Adipocyte (in vitro differentiated cells): ENCODE data around the gene PRCD.

Experiments used
- DNase-seq: peaks from one replicate; pipeline ENCODE4 v3.0.0-alpha.2; 2015; ENCODE audit warnings: low read depth
- H3K27me3 ChIP-seq: replicated peaks from 2 replicates; pipeline ENCODE4 v1.7.0; 2013; ENCODE audit warnings: mild to moderate bottlenecking, low read length, moderate library complexity; ENCODE audit not compliant: control insufficient read depth, insufficient read depth
- H3K36me3 ChIP-seq: 2 replicates; pipeline ENCODE4 v1.7.0; 2013; ENCODE audit warnings: low read length, mild to moderate bottlenecking, moderate library complexity; ENCODE audit not compliant: control insufficient read depth, insufficient read depth, severe bottlenecking
- H3K4me1 ChIP-seq: 2 replicates; pipeline ENCODE4 v1.7.0; 2013; ENCODE audit warnings: mild to moderate bottlenecking, low read length, moderate library complexity; ENCODE audit not compliant: control insufficient read depth, insufficient read depth
- H3K4me3 ChIP-seq: 2 replicates; pipeline ENCODE4 v1.7.0; 2013; ENCODE audit warnings: mild to moderate bottlenecking, low read length, moderate library complexity
- H3K9ac ChIP-seq: 2 replicates; pipeline ENCODE4 v1.7.0; 2013; ENCODE audit warnings: mild to moderate bottlenecking, low read length, moderate library complexity
- H3K9me3 ChIP-seq: 2 replicates; pipeline ENCODE4 v1.7.0; 2013; ENCODE audit warnings: mild to moderate bottlenecking, low read length, moderate library complexity; ENCODE audit not compliant: control insufficient read depth

The PRCD gene

GRCh38 chr17:76572201-76572910, 32.5 kb downstream of the PRCD start:
- H3K9ac ChIP-seq: no peak overlapping the region
- H3K4me3 ChIP-seq: no peak overlapping the region
- DNase-seq: no peak
- H3K27me3 ChIP-seq: no peaks in the 10 kb centered on the region
- H3K36me3 ChIP-seq: no peaks in the 10 kb centered on the region
- H3K9me3 ChIP-seq: no peaks in the 10 kb centered on the region
- H3K4me1 ChIP-seq: peaks cover 13% of the 10 kb centered on the region

GRCh38 chr17:76573096-76573495, 33.3 kb downstream of the PRCD start:
- no peak for DNase-seq
- H3K27me3 ChIP-seq: no peaks in the 10 kb centered on the region
- H3K4me3 ChIP-seq: no peak overlapping the region

DNA sequence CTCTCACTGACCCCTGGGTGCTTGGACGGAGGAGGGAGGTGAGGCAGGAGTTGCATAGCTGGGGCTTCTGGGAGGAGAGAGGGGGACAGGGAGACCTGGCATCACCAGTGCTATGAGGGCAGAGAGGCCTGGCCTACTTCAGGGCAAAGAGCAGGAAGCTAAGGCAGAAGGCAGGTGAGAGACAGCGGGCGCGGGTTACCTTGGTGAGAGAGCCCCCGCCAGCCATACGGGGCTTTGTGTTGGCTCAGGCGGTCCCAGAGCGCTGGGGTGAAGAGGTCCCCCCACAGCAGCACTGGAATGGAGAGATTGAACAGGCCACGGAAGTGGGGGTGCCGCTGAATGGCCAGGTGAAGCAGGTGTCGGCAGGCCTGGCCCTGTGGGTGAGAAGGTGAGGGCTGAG, 34.3 kb downstream of the PRCD start:
- Histone ChIP-seq H3K9me3 (no peaks in the 10 kb centered on the region), H3K9ac (no peak overlapping the region), H3K27me3 (no peaks in the 10 kb centered on the region), H3K4me3 (no peak overlapping the region), H3K4me1 (peaks cover 8% of the 10 kb centered on the region), H3K36me3 (no peaks in the 10 kb centered on the region)
- DNase-seq: no peak

More at GRCh38 chr17:76573096-76573495, 33.3 kb downstream of the PRCD start:
- Histone ChIP-seq H3K36me3 (no peaks in the 10 kb centered on the region), H3K9me3 (no peaks in the 10 kb centered on the region), H3K9ac (no peak overlapping the region), H3K4me1 (peaks cover 8% of the 10 kb centered on the region)

DNA sequence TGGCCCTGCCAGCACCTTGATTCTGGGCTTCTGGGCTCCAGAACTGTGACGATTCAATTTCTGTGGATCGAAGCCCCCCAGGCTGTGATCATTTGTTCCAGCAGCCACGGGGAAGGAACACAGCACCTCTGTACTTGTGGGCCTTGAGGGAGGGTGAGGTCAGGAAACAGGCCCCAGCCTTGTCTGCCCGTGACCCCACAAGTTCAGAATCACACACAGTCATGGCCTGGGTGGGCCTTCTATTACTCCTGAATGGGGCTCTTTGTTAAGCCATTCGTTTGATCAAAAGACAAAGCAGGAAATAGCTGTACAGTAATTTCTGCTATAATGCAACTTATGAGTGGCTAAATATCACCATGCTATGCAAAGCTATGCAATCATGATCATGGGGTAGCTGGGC, 35.7 kb downstream of the PRCD start:
- Histone ChIP-seq H3K9me3 (no peaks in the 10 kb centered on the region), H3K4me3 (no peak overlapping the region), H3K36me3 (no peaks in the 10 kb centered on the region), H3K4me1 (no peaks in the 10 kb centered on the region), H3K9ac (no peak overlapping the region), H3K27me3 (no peaks in the 10 kb centered on the region)
- DNase-seq: no peak

DNA sequence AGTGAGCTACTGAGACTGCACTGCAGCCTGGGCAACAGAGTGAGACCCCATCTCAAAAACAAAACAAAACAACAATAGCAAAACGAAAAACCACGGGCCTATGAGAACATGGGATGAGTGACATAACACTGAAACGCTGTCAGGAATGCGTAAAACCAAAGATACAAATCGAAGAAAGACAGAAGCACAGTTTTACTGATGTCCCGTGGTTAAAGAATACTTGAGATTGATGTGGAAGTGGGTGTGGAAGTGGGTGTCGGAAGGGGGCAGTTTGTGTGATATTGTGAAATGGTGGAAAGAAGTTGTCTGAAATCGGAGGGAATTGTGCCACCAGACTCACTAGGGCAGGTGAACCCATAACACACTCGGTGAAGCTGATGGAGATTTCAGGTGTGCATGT, 36.3 kb downstream of the PRCD start:
- Histone ChIP-seq H3K9me3 (no peaks in the 10 kb centered on the region), H3K27me3 (peaks cover 6% of the 10 kb centered on the region), H3K36me3 (no peaks in the 10 kb centered on the region), H3K9ac (no peak overlapping the region), H3K4me1 (no peaks in the 10 kb centered on the region), H3K4me3 (no peak overlapping the region)
- no peak for DNase-seq

- no peak overlapping the region for H3K9ac ChIP-seq
Observed at GRCh38 chr17:76577876-76578275, 38.0 kb downstream of the PRCD start.

GRCh38 chr17:76578376-76578775, 38.5 kb downstream of the PRCD start:
- Histone ChIP-seq H3K4me1 (no peaks in the 10 kb centered on the region), H3K36me3 (no peaks in the 10 kb centered on the region), H3K4me3 (no peak overlapping the region), H3K27me3 (peaks cover 6% of the 10 kb centered on the region), H3K9me3 (no peaks in the 10 kb centered on the region), H3K9ac (no peak overlapping the region)
- peak; percentile 63 for DNase-seq

More at GRCh38 chr17:76577876-76578275, 38.0 kb downstream of the PRCD start:
- H3K27me3 ChIP-seq: peaks cover 6% of the 10 kb centered on the region
- DNase-seq: no peak
- H3K36me3 ChIP-seq: no peaks in the 10 kb centered on the region
- H3K9me3 ChIP-seq: no peaks in the 10 kb centered on the region
- H3K4me3 ChIP-seq: no peak overlapping the region
- H3K4me1 ChIP-seq: no peaks in the 10 kb centered on the region

DNA sequence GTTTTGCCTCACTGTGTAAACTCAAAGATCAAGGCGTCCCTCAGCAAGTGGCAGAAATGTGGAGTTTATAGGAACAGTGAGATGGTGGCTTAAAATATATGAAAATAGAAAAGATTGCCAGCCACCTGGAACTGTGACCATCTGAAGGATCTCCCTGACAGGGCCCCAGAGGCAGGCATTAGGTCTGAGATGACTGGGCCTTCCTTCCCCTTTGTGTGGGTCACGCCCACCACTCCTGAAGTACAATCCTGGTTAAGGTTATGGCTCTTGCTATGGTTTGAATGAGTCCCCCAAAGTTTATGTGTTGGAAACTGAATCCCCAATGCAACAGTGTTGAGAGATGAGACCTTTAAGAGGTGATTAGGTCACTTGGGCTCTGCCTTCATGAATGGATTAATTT, 39.4 kb downstream of the PRCD start:
- Histone ChIP-seq H3K27me3 (peaks cover 6% of the 10 kb centered on the region), H3K9ac (no peak overlapping the region)
- DNase-seq: no peak

GRCh38 chr17:76581515-76581914, 41.7 kb downstream of the PRCD start:
- Histone ChIP-seq H3K9ac (no peak overlapping the region), H3K27me3 (peaks cover 14% of the 10 kb centered on the region)
- no peak for DNase-seq

More for the DNA sequence above, 39.4 kb downstream of the PRCD start:
- H3K4me1 ChIP-seq: no peaks in the 10 kb centered on the region
- H3K4me3 ChIP-seq: no peak overlapping the region
- H3K9me3 ChIP-seq: no peaks in the 10 kb centered on the region
- H3K36me3 ChIP-seq: no peaks in the 10 kb centered on the region

DNA sequence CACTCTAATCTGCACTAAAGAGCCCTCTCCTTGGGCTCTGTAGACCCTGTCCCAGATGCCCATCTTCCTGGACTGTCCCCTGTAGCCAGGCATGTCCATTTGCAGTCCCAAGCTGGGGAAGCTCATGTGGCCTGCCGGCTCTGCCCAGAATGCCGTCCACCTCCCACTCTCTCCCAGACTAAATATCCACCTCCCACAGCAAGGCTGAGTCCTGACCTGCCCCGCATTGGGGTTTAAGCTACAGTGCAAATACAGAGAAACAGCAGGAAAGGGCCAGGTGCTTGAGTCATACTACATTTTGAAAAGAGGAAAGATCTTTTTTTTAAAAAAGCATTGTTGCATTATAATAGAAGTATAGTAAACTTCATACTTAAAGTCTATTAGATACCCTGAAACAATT, 42.8 kb downstream of the PRCD start:
- Histone ChIP-seq H3K9ac (no peak overlapping the region), H3K4me3 (no peak overlapping the region), H3K9me3 (no peaks in the 10 kb centered on the region), H3K27me3 (peaks cover 23% of the 10 kb centered on the region), H3K4me1 (peaks cover 6% of the 10 kb centered on the region), H3K36me3 (no peaks in the 10 kb centered on the region)
- DNase-seq: no peak

More at GRCh38 chr17:76581515-76581914, 41.7 kb downstream of the PRCD start:
- no peaks in the 10 kb centered on the region for H3K9me3 ChIP-seq
- no peaks in the 10 kb centered on the region for H3K36me3 ChIP-seq
- no peak overlapping the region for H3K4me3 ChIP-seq
- H3K4me1 ChIP-seq: peaks cover 6% of the 10 kb centered on the region

DNA sequence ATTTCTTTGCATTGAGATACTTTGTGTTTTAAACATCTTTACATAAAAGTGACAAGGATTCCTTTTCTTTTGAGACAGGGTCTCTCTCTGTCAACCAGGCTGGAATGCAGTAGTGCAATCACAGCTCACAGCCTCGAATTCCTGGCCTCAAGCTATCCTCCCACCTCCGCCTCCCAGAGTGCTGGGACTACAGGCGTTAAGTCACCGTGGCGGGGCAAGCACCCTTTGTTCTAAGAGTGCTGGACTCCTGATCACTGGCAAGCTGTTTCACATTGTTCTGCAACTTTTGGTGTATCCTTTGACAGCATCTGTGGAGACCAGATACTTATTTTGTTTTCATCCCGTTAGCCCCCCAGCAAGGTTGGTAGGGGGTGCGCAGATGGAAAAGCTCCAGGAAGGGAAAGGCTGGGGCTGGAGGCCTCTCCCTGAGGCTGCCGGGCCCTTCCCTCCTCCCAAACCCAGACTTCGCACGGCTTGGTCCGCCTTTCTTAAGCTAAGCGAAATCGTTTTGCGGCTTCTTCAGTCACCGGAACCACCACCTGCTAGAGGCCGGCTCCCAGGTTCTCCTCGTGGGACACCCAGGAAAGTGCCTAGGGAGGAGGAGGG, 44.7 kb downstream of the PRCD start:
- H3K9me3 ChIP-seq: peaks cover 5% of the 10 kb centered on the region
- DNase-seq: no peak
- no peaks in the 10 kb centered on the region for H3K36me3 ChIP-seq
- H3K4me3 ChIP-seq: peak overlapping the region; percentile 80
- peaks cover 6% of the 10 kb centered on the region for H3K4me1 ChIP-seq
- H3K9ac ChIP-seq: peak overlapping the region; percentile 66
- H3K27me3 ChIP-seq: peaks cover 34% of the 10 kb centered on the region
